ENCODE data around the gene ZNF28.
"Not testable (repeated sequence)": the region's sequence is repeated elsewhere in the genome, so short reads cannot be mapped to it uniquely, and the experiment has no call there.

The ZNF28 gene

GRCh38 chr19:52786078-52786463 lies 35.4 kb downstream of the ZNF28 start:
- Histone ChIP-seq H3K27me3 (replicated peaks; ENCODE audit: insufficient read depth, low read length) (no peaks in the 10 kb centered on the region), H3K9me3 (replicated peaks; ENCODE audit: insufficient read depth, low read length) (no peaks in the 10 kb centered on the region), H3K36me3 (replicated peaks; ENCODE audit: insufficient read depth, low read length) (no peaks in the 10 kb centered on the region), H3K79me2 (ENCODE audit: low read length) (no peaks in the 10 kb centered on the region), H3K4me3 (ENCODE audit: low read length) (peak overlapping the region; percentile 60), H3F3A (ENCODE audit: insufficient read depth, low read length) (no peaks in the 10 kb centered on the region), H2AFZ (ENCODE audit: low read length) (peak overlapping the region; percentile 80), H3K27ac (ENCODE audit: low read length) (no peak overlapping the region), H3K4me2 (ENCODE audit: low read depth, low read length) (peak overlapping the region; percentile 49; the same call in 1 of the 2 replicates), H3K9me2 (replicated peaks; ENCODE audit: insufficient read depth, low read length) (no peaks in the 10 kb centered on the region), H3K4me1 (ENCODE audit: low read length) (no peaks in the 10 kb centered on the region), H4K20me1 (ENCODE audit: insufficient read depth, low read length) (no peaks in the 10 kb centered on the region), H3K9ac (ENCODE audit: low read length) (peak overlapping the region; percentile 44; the same call in 1 of the 2 replicates)
- DNase-seq, result no peak
- TF ChIP-seq EZH2 (optimal IDR thresholded peaks at IDR 0.05; ENCODE audit: low read depth, low read length) (no peak), CTCF (IDR thresholded peaks at IDR 0.05; ENCODE audit: low read length) (no peak), EZH2phosphoT487 (IDR thresholded peaks at IDR 0.05; ENCODE audit: low read length) (no peak)

GRCh38 chr19:52785506-52785905 lies 35.9 kb downstream of the ZNF28 start:
- Histone ChIP-seq H3F3A (ENCODE audit: insufficient read depth, low read length) (no peaks in the 10 kb centered on the region), H3K4me3 (ENCODE audit: low read length) (no peak overlapping the region)

GRCh38 chr19:52782864-52783263 lies 38.6 kb downstream of the ZNF28 start:
- H3K9me3 ChIP-seq (replicated peaks; ENCODE audit: insufficient read depth, low read length); H3F3A ChIP-seq (ENCODE audit: insufficient read depth, low read length); H3K27ac ChIP-seq (ENCODE audit: low read length); H3K36me3 ChIP-seq (replicated peaks; ENCODE audit: insufficient read depth, low read length); H3K4me3 ChIP-seq (ENCODE audit: low read length); DNase-seq; H3K9ac ChIP-seq (ENCODE audit: low read length); H3K9me2 ChIP-seq (replicated peaks; ENCODE audit: insufficient read depth, low read length); H4K20me1 ChIP-seq (ENCODE audit: insufficient read depth, low read length); H3K4me2 ChIP-seq (ENCODE audit: low read depth, low read length); H3K27me3 ChIP-seq (replicated peaks; ENCODE audit: insufficient read depth, low read length); H3K79me2 ChIP-seq (ENCODE audit: low read length); H2AFZ ChIP-seq (ENCODE audit: low read length); H3K4me1 ChIP-seq (ENCODE audit: low read length): not testable (repeated sequence)

More at GRCh38 chr19:52785506-52785905, 35.9 kb downstream of the ZNF28 start:
- Histone ChIP-seq H3K9me3 (replicated peaks; ENCODE audit: insufficient read depth, low read length) (no peaks in the 10 kb centered on the region), H4K20me1 (ENCODE audit: insufficient read depth, low read length) (no peaks in the 10 kb centered on the region), H2AFZ (ENCODE audit: low read length) (no peak overlapping the region), H3K27me3 (replicated peaks; ENCODE audit: insufficient read depth, low read length) (no peaks in the 10 kb centered on the region), H3K36me3 (replicated peaks; ENCODE audit: insufficient read depth, low read length) (no peaks in the 10 kb centered on the region), H3K9ac (ENCODE audit: low read length) (no peak overlapping the region), H3K79me2 (ENCODE audit: low read length) (no peaks in the 10 kb centered on the region), H3K27ac (ENCODE audit: low read length) (no peak overlapping the region), H3K4me2 (ENCODE audit: low read depth, low read length) (peak overlapping the region; percentile 49; the same call in 1 of the 2 replicates), H3K9me2 (replicated peaks; ENCODE audit: insufficient read depth, low read length) (no peaks in the 10 kb centered on the region), H3K4me1 (ENCODE audit: low read length) (no peaks in the 10 kb centered on the region)
- TF ChIP-seq EZH2phosphoT487 (IDR thresholded peaks at IDR 0.05; ENCODE audit: low read length), result no peak
- TF ChIP-seq EZH2 (optimal IDR thresholded peaks at IDR 0.05; ENCODE audit: low read depth, low read length), result no peak
- no peak for TF ChIP-seq CTCF (IDR thresholded peaks at IDR 0.05; ENCODE audit: low read length)
- no peak for DNase-seq

GRCh38 chr19:52778811-52779210 lies 42.6 kb downstream of the ZNF28 start:
- Histone ChIP-seq H3K4me3 (ENCODE audit: low read length) (no peak overlapping the region), H2AFZ (ENCODE audit: low read length) (no peak overlapping the region), H3K9me2 (replicated peaks; ENCODE audit: insufficient read depth, low read length) (no peaks in the 10 kb centered on the region), H3K27ac (ENCODE audit: low read length) (no peak overlapping the region), H3K79me2 (ENCODE audit: low read length) (no peaks in the 10 kb centered on the region), H3K9me3 (replicated peaks; ENCODE audit: insufficient read depth, low read length) (no peaks in the 10 kb centered on the region), H3K27me3 (replicated peaks; ENCODE audit: insufficient read depth, low read length) (no peaks in the 10 kb centered on the region), H3K4me1 (ENCODE audit: low read length) (no peaks in the 10 kb centered on the region), H3F3A (ENCODE audit: insufficient read depth, low read length) (no peaks in the 10 kb centered on the region), H3K9ac (ENCODE audit: low read length) (no peak overlapping the region), H4K20me1 (ENCODE audit: insufficient read depth, low read length) (no peaks in the 10 kb centered on the region), H3K4me2 (ENCODE audit: low read depth, low read length) (no peak overlapping the region), H3K36me3 (replicated peaks; ENCODE audit: insufficient read depth, low read length) (no peaks in the 10 kb centered on the region)
- DNase-seq, result no peak
- TF ChIP-seq EZH2 (optimal IDR thresholded peaks at IDR 0.05; ENCODE audit: low read depth, low read length), result no peak
- no peak for TF ChIP-seq EZH2phosphoT487 (IDR thresholded peaks at IDR 0.05; ENCODE audit: low read length)

GRCh38 chr19:52756447-52756846 lies 65.0 kb downstream of the ZNF28 start:
- not testable (repeated sequence) for H3K9me2 ChIP-seq (replicated peaks; ENCODE audit: insufficient read depth, low read length); H3F3A ChIP-seq (ENCODE audit: insufficient read depth, low read length)

More at GRCh38 chr19:52756447-52756846, 65.0 kb downstream of the ZNF28 start:
- not testable (repeated sequence) for H3K36me3 ChIP-seq (replicated peaks; ENCODE audit: insufficient read depth, low read length); H2AFZ ChIP-seq (ENCODE audit: low read length); DNase-seq; H3K27me3 ChIP-seq (replicated peaks; ENCODE audit: insufficient read depth, low read length); H3K79me2 ChIP-seq (ENCODE audit: low read length); H3K9me3 ChIP-seq (replicated peaks; ENCODE audit: insufficient read depth, low read length); H3K4me1 ChIP-seq (ENCODE audit: low read length); H4K20me1 ChIP-seq (ENCODE audit: insufficient read depth, low read length); H3K27ac ChIP-seq (ENCODE audit: low read length); H3K4me3 ChIP-seq (ENCODE audit: low read length); H3K9ac ChIP-seq (ENCODE audit: low read length); H3K4me2 ChIP-seq (ENCODE audit: low read depth, low read length)
